Thyroid gland (tissue), 4 donors: Measurements from ENCODE around the gene REPS1.

Source experiments
- POLR2A ChIP-seq, 2 donors: fragments of 450-650 bp; IDR thresholded peaks; one replicate each; pipeline ENCODE4 v1.6.1; 2017; ENCODE audit warnings: antibody characterized with exemption in 2 of 2, mild to moderate bottlenecking in 2 of 2, moderate library complexity in 1 of 2
- TF ChIP-seq, protein P1 (sequence below), 6 experiments: fragments of 200-600 bp in 3 of 6; fragments of 450-650 bp in 3 of 6; sonication (generic) in 3 of 6; IDR thresholded peaks; one replicate each; pipeline ENCODE4 v1.5.1; 2016 to 2019; ENCODE audit warnings: antibody characterized with exemption in 6 of 6, mild to moderate bottlenecking in 2 of 6, inconsistent platforms in 1 of 6, moderate library complexity in 1 of 6

DNA sequence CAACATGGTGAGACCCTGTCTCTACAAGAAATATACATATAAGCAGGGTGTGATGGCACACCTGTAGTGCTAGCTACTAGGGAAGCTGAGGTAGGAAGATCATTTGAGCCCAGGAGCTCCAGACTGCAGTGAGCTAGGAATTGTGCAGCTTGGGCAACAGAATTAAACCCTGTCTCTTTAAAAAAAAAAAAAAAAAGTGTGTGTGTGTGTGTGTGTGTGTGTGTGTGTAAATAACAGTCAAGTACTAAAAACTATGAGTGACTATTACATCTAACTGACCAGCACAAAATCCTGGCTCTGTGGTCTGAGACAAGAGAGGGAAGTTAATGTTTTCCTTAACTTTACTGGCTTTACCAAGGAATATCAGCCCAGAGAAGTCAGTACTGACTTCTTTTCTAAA lies 32.8 kb downstream of the REPS1 start:
- TF ChIP-seq, protein P1, sequence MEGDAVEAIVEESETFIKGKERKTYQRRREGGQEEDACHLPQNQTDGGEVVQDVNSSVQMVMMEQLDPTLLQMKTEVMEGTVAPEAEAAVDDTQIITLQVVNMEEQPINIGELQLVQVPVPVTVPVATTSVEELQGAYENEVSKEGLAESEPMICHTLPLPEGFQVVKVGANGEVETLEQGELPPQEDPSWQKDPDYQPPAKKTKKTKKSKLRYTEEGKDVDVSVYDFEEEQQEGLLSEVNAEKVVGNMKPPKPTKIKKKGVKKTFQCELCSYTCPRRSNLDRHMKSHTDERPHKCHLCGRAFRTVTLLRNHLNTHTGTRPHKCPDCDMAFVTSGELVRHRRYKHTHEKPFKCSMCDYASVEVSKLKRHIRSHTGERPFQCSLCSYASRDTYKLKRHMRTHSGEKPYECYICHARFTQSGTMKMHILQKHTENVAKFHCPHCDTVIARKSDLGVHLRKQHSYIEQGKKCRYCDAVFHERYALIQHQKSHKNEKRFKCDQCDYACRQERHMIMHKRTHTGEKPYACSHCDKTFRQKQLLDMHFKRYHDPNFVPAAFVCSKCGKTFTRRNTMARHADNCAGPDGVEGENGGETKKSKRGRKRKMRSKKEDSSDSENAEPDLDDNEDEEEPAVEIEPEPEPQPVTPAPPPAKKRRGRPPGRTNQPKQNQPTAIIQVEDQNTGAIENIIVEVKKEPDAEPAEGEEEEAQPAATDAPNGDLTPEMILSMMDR (IDR thresholded peaks at IDR 0.05) = no peak
- TF ChIP-seq POLR2A (IDR thresholded peaks at IDR 0.05) = no peak
